Sigmoid colon (tissue), 4 donors: ENCODE results near the gene SYNJ1.
"Not testable (repeated sequence)": the region's sequence is repeated elsewhere in the genome, so short reads cannot be mapped to it uniquely, and the experiment has no call there.

Experiments used
- POLR2A ChIP-seq, 2 donors: fragments of 450-650 bp; IDR thresholded peaks; one replicate each; pipeline ENCODE4 v1.6.1; 2016; ENCODE audit warnings: antibody characterized with exemption in 2 of 2, mild to moderate bottlenecking in 2 of 2, moderate library complexity in 2 of 2
- POLR2AphosphoS5 ChIP-seq, 4 donors: sonication (generic); formaldehyde crosslinking; IDR thresholded peaks; one replicate each; pipeline ENCODE4 v1.6.1; 2017; ENCODE audit warnings: antibody characterized with exemption in 4 of 4
- TF ChIP-seq, protein P1 (sequence below), 4 experiments: fragments of 450-650 bp in 3 of 4; fragments of 200-600 bp in 1 of 4; IDR thresholded peaks; one replicate each; pipeline ENCODE4 v1.5.1; 2016 to 2019; ENCODE audit warnings: antibody characterized with exemption in 4 of 4, mild to moderate bottlenecking in 3 of 4, moderate library complexity in 2 of 4

DNA sequence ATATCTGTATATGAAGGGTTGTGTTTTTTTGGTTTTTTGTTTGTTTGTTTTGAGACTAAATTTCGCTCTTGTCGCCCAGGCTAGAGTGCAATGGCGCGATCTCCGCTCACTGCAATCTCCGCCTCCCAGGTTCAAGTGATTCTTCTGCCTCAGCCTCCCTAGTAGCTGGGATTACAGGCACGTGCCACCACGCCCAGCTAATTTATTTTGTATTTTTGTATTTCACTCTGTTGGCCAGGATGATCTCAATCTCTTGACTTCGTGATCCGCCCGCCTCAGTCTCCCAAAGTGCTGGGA, 45.2 kb upstream of the SYNJ1 start:
- TF ChIP-seq, protein P1, sequence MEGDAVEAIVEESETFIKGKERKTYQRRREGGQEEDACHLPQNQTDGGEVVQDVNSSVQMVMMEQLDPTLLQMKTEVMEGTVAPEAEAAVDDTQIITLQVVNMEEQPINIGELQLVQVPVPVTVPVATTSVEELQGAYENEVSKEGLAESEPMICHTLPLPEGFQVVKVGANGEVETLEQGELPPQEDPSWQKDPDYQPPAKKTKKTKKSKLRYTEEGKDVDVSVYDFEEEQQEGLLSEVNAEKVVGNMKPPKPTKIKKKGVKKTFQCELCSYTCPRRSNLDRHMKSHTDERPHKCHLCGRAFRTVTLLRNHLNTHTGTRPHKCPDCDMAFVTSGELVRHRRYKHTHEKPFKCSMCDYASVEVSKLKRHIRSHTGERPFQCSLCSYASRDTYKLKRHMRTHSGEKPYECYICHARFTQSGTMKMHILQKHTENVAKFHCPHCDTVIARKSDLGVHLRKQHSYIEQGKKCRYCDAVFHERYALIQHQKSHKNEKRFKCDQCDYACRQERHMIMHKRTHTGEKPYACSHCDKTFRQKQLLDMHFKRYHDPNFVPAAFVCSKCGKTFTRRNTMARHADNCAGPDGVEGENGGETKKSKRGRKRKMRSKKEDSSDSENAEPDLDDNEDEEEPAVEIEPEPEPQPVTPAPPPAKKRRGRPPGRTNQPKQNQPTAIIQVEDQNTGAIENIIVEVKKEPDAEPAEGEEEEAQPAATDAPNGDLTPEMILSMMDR (IDR thresholded peaks at IDR 0.05), result not testable (repeated sequence)
- not testable (repeated sequence) for TF ChIP-seq POLR2A, POLR2AphosphoS5 (IDR thresholded peaks at IDR 0.05)
